Activated CD4-positive, CD25-positive, alpha-beta regulatory T cell (primary cell): Measurements from ENCODE around the gene IL22.

Experiments
- DNase-seq, 4 experiments: peaks; one replicate each; lab custom pipeline; 2025; lab: John Stamatoyannopoulos, UW

The IL22 gene

GRCh38 chr12:68264158-68264855 is 10.9 kb upstream of the IL22 start:
- DNase-seq: no peak

- no peak for DNase-seq
These were observed 10.0 kb upstream of the IL22 start for GRCh38 chr12:68263366-68263765.

GRCh38 chr12:68261896-68262295 is 8.5 kb upstream of the IL22 start:
- no peak for DNase-seq

- DNase-seq: no peak
These were observed 6.7 kb upstream of the IL22 start for GRCh38 chr12:68260153-68260552.

- no peak for DNase-seq
These were observed 6.0 kb upstream of the IL22 start for GRCh38 chr12:68259318-68259940.

- no peak for DNase-seq
These were observed 1.3 kb downstream of the IL22 start for GRCh38 chr12:68252077-68252476.

- DNase-seq: no peak
These were observed 3.0 kb downstream of the IL22 start for GRCh38 chr12:68250454-68250853.

GRCh38 chr12:68247785-68248184 is 5.6 kb downstream of the IL22 start:
- DNase-seq: no peak

- DNase-seq: no peak
These were observed 7.1 kb downstream of the IL22 start for GRCh38 chr12:68246350-68246749.

GRCh38 chr12:68245180-68246021 is 8.0 kb downstream of the IL22 start:
- DNase-seq: no peak

- DNase-seq: no peak
These were observed 10.6 kb downstream of the IL22 start for GRCh38 chr12:68242777-68243176.

- peak in 1 of 4 experiments; percentile 12 for DNase-seq
These were observed 12.4 kb downstream of the IL22 start for GRCh38 chr12:68240975-68241374.

- DNase-seq: no peak
These were observed 13.3 kb downstream of the IL22 start for GRCh38 chr12:68240079-68240478.

GRCh38 chr12:68239309-68239982 is 14.0 kb downstream of the IL22 start:
- DNase-seq: no peak

- DNase-seq: no peak
These were observed 15.8 kb downstream of the IL22 start for GRCh38 chr12:68237619-68238018.

GRCh38 chr12:68237078-68237477 is 16.3 kb downstream of the IL22 start:
- DNase-seq: no peak

GRCh38 chr12:68236421-68237059 is 16.9 kb downstream of the IL22 start:
- DNase-seq: peak in 1 of 4 experiments; percentile 6

- no peak for DNase-seq
These were observed 17.8 kb downstream of the IL22 start for GRCh38 chr12:68235576-68235975.

- no peak for DNase-seq
These were observed 19.3 kb downstream of the IL22 start for GRCh38 chr12:68234140-68234539.

- DNase-seq: no peak
These were observed 19.9 kb downstream of the IL22 start for GRCh38 chr12:68233498-68233897.

- DNase-seq: no peak
These were observed 21.7 kb downstream of the IL22 start for GRCh38 chr12:68231691-68232090.

GRCh38 chr12:68231229-68231628 is 22.2 kb downstream of the IL22 start:
- no peak for DNase-seq
